Measurements from ENCODE around the gene LILRB5. TPM values are rescaled to one million over a fixed set of nuclear protein-coding genes. Genes with fewer than 3 reads are reported as not detected.

Gene LILRB5
- total RNA-seq, 1 donor from 2014 or later: not detected

DNA sequence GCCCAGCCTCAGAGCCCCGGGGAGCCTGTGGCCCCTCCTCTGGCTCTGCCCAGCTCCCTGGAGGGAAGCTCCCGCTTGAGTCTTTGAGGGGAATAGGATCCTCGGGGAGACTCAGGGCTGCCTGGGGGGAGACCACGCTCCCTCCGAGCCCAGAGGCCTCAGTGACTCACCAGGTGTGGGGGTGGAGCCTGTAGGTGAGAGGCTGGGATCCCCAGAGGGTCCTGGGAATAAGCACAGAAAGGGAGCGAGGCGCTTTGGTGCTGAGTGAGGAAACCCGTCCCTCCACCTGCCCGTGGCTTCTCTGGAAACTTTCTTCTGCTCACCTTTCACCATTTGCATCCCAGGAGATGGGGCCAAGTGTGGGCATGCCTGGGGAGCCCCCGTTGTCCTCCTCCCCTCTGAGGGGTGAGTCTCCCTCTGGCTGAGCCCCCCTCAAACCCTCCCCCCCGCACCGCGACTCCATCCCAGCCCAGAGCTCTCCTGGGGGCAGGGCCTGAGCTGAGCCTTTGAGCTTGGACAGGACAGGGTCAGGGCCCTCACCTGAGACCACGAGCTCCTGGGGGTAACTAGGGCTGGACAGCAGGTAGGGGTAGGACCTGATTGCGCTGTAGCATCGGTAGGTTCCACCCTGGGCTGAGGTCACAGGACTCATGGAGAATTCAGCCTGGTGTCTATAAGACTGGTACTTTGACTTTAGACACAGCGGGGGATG is 2.7 kb downstream of the LILRB5 start:
- Histone ChIP-seq H3K4me1 (no peaks in the 10 kb centered on the region), H3K9me3 (ENCODE audit: low read depth) (no peaks in the 10 kb centered on the region), H2AFZ (replicated peaks) (no peak overlapping the region), H3K27ac (no peak overlapping the region), H3K4me2 (no peak overlapping the region), H3F3A (ENCODE audit: low read depth) (no peaks in the 10 kb centered on the region), H3K79me2 (ENCODE audit: low read depth) (no peaks in the 10 kb centered on the region), H4K20me1 (ENCODE audit: low read depth) (no peaks in the 10 kb centered on the region), H3K9ac (no peak overlapping the region), H3K36me3 (no peaks in the 10 kb centered on the region), H3K4me3 (no peak overlapping the region), H3K27me3 (peaks cover 12% of the 10 kb centered on the region)
- Mint-ChIP-seq H3K4me3 (no peak overlapping the region), H3K36me3 (peaks cover 3% of the 10 kb centered on the region), H3K4me1 (peaks cover 7% of the 10 kb centered on the region), H3K27me3 (ENCODE audit: insufficient read depth, low read depth) (peaks cover 17% of the 10 kb centered on the region), H3K9me3 (no peaks in the 10 kb centered on the region), H3K27ac (no peak overlapping the region)
- no peak for DNase-seq (ENCODE audit: low spot score)
- TF ChIP-seq EZH2phosphoT487 (IDR thresholded peaks at IDR 0.05) (no peak), EZH2 (IDR thresholded peaks at IDR 0.05) (no peak), CTCF (IDR thresholded peaks at IDR 0.05) (no peak)

DNA sequence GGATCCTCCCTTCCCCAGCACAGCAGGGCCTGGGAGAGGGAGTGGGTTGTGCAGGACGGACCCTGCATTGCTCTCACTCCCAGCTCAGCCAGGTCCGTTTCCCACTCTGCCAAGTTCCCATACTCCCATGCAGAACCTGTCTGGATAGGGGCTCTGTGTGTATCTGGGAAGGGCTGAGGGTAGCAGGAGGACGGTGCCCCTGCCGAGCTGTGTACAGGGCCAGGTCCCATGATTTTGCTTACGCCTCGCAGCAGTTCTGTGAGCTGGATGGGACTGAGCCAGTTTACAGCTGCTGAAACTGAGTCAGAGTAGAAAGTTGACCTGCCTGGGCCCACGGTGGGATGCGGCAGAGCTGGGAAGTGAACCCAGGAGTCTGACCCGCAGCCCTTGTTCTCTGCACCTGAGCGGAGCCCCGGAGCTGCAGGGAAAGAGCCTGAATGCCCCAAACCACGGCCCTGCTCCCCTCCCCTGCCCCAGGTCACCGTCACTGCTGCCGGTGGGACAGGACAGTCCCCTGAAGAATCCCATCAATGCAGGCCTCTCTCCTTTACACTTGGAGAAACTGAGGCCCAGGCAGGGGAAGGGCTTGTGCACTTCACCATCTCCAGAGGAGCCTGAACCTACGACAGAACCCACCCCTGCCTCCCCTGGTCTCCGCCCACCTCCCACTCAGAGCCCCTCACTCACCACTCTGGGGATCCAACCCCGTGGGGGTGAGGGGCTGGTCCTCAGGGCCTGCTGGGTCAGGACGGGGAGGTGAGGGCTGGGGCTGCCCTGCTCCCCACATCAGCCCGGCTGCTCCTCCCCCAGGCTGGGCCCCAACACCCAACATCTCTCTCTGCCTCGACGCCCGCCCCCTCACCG is 3.5 kb downstream of the LILRB5 start:
- H3K27me3 ChIP-seq: peaks cover 16% of the 10 kb centered on the region
- no peak for TF ChIP-seq EZH2phosphoT487 (IDR thresholded peaks at IDR 0.05)
- TF ChIP-seq CTCF (IDR thresholded peaks at IDR 0.05): no peak
- no peak for TF ChIP-seq EZH2 (IDR thresholded peaks at IDR 0.05)
- no peak overlapping the region for H3K9ac ChIP-seq
- no peak overlapping the region for H2AFZ ChIP-seq (replicated peaks)
- no peaks in the 10 kb centered on the region for H3K79me2 ChIP-seq (ENCODE audit: low read depth)
- Mint-ChIP-seq H3K27ac (no peak overlapping the region), H3K4me1 (peaks cover 7% of the 10 kb centered on the region), H3K4me3 (no peak overlapping the region), H3K36me3 (peaks cover 3% of the 10 kb centered on the region), H3K27me3 (ENCODE audit: insufficient read depth, low read depth) (peaks cover 17% of the 10 kb centered on the region), H3K9me3 (no peaks in the 10 kb centered on the region)
- no peaks in the 10 kb centered on the region for H3K9me3 ChIP-seq (ENCODE audit: low read depth)
- H3K4me2 ChIP-seq: no peak overlapping the region
- no peaks in the 10 kb centered on the region for H3K36me3 ChIP-seq
- DNase-seq (ENCODE audit: low spot score): no peak
- no peaks in the 10 kb centered on the region for H3K4me1 ChIP-seq
- H3K27ac ChIP-seq: no peak overlapping the region
- H3F3A ChIP-seq (ENCODE audit: low read depth): no peaks in the 10 kb centered on the region
- H3K4me3 ChIP-seq: no peak overlapping the region
- H4K20me1 ChIP-seq (ENCODE audit: low read depth): no peaks in the 10 kb centered on the region

DNA sequence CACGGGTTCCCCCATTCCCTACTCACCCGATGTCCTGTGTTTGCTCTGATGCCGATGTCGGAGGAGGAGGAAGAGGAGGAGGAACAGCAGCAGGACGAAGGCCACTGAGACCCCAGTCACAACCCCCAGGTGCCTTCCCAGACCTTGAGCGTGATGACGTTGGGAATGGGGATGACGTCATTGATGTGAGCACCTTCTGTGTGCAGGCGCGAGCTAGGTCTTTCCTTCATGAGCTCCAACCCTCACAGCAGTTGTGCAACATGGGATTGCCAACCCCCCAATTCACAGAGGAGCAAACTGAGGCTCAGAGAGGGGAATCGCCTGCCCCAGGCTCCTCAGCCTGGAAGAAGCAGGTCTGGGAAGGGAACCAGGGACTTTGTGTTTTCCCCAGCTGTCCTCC is 4.2 kb downstream of the LILRB5 start:
- H3K36me3 Mint-ChIP-seq: peaks cover 3% of the 10 kb centered on the region

More for the DNA sequence above, 4.2 kb downstream of the LILRB5 start:
- H4K20me1 ChIP-seq (ENCODE audit: low read depth): no peaks in the 10 kb centered on the region
- Mint-ChIP-seq H3K4me1 (peaks cover 8% of the 10 kb centered on the region), H3K27me3 (ENCODE audit: insufficient read depth, low read depth) (peaks cover 16% of the 10 kb centered on the region), H3K9me3 (no peaks in the 10 kb centered on the region), H3K27ac (peak overlapping the region; percentile 29), H3K4me3 (peak overlapping the region; percentile 15)
- no peak overlapping the region for H3K4me2 ChIP-seq
- peaks cover 16% of the 10 kb centered on the region for H3K27me3 ChIP-seq
- no peak for TF ChIP-seq EZH2 (IDR thresholded peaks at IDR 0.05)
- no peak for TF ChIP-seq EZH2phosphoT487 (IDR thresholded peaks at IDR 0.05)
- TF ChIP-seq CTCF (IDR thresholded peaks at IDR 0.05): no peak
- no peak overlapping the region for H3K9ac ChIP-seq
- H3K9me3 ChIP-seq (ENCODE audit: low read depth): no peaks in the 10 kb centered on the region
- no peaks in the 10 kb centered on the region for H3K36me3 ChIP-seq
- no peak for DNase-seq (ENCODE audit: low spot score)
- no peaks in the 10 kb centered on the region for H3F3A ChIP-seq (ENCODE audit: low read depth)
- H3K79me2 ChIP-seq (ENCODE audit: low read depth): no peaks in the 10 kb centered on the region
- H3K4me1 ChIP-seq: no peaks in the 10 kb centered on the region
- no peak overlapping the region for H3K4me3 ChIP-seq
- H2AFZ ChIP-seq (replicated peaks): no peak overlapping the region
- no peak overlapping the region for H3K27ac ChIP-seq
